ENCODE measurements around the gene PSMB9.

- no peak for TF ChIP-seq CTCF (IDR thresholded peaks at IDR 0.05)
- no peak for TF ChIP-seq POLR2A (IDR thresholded peaks at IDR 0.05)
Observed at GRCh38 chr6:32860674-32861073, 6.7 kb downstream of the PSMB9 start.
